Calu3 (cell line): ENCODE data around the gene CCDC192. TPM values are rescaled to one million over a fixed set of nuclear protein-coding genes. Genes with fewer than 3 reads are reported as not detected.
"Not testable (repeated sequence)": the region's sequence is repeated elsewhere in the genome, so short reads cannot be mapped to it uniquely, and the experiment has no call there.

ENCODE experiments used
- BruUV-seq: library from RNA; stranded (reverse); fragments of 400-500 nt; replicated peaks from 2 replicates; lab custom pipeline; 2021; lab: Mats Ljungman, UMichigan
- CTCF ChIA-PET: fragments of 300-600 bp; sonication (Branson Sonifier 250); formaldehyde crosslinking; loops from one replicate; lab custom pipeline; 2022; ENCODE audit warnings: antibody characterized with exemption; lab: Charles Lee
- DNase-seq: peaks from one replicate; pipeline ENCODE4 v3.0.0; 2022
- H3K27ac Mint-ChIP-seq: one replicate; pipeline ENCODE4 v1.8.0; 2022; ENCODE audit warnings: mixed read lengths; ENCODE audit not compliant: unreplicated experiment
- H3K27me3 Mint-ChIP-seq: one replicate; pipeline ENCODE4 v1.8.0; 2022; ENCODE audit warnings: mixed read lengths; ENCODE audit not compliant: unreplicated experiment
- H3K36me3 Mint-ChIP-seq: one replicate; pipeline ENCODE4 v1.8.0; 2022; ENCODE audit warnings: mild to moderate bottlenecking, moderate library complexity, mixed read lengths; ENCODE audit not compliant: insufficient read depth, unreplicated experiment
- H3K4me1 Mint-ChIP-seq: one replicate; pipeline ENCODE4 v1.8.0; 2022; ENCODE audit warnings: mild to moderate bottlenecking, low read depth, mixed read lengths; ENCODE audit not compliant: unreplicated experiment
- H3K4me3 Mint-ChIP-seq: one replicate; pipeline ENCODE4 v1.8.0; 2022; ENCODE audit warnings: mild to moderate bottlenecking, low read depth, moderate library complexity, mixed read lengths; ENCODE audit not compliant: unreplicated experiment
- H3K9me3 Mint-ChIP-seq: one replicate; pipeline ENCODE4 v1.8.0; 2022; ENCODE audit warnings: low read depth, mixed read lengths; ENCODE audit not compliant: unreplicated experiment
- intact Hi-C: fragments of 100-400 bp; cut with micrococcal nuclease; formaldehyde crosslinking; loops from one replicate; pipeline ENCODE4 v1.10.0; 2022; ENCODE audit not compliant: unreplicated experiment
- total RNA-seq: library from RNA; stranded (reverse); gene quantifications from 2 replicates; pipeline ENCODE4 v1.2.3, GENCODE V29; 2022
- TF ChIP-seq, protein P1 (sequence below): fragments of 200-600 bp; IDR thresholded peaks from one replicate; pipeline ENCODE4 v1.8.0; 2022; ENCODE audit warnings: antibody characterized with exemption; ENCODE audit not compliant: unreplicated experiment

The CCDC192 gene
- total RNA-seq, 1 experiment from 2014 or later = 2.5 TPM

DNA sequence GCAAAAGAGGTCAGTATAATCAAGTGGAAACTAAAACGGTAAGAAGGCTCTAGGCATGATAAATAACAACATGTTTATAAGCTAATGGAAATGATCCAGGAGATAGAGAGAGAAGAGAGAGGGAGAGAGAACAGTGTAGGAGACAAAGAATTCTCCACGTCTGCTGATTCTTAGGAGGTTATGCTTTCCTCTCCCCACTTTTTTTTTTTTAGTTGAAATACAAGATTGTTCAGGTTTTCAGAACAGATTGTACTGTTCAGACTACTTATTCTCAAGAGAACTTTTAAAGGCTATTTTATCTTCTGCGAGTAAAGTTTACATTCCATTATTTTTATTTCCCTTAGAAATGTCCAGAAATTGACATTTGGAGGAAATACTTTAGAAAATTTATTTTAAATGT lies 4.0 kb downstream of the CCDC192 start:
- intact Hi-C loops = no loop called here
- TF ChIP-seq, protein P1, sequence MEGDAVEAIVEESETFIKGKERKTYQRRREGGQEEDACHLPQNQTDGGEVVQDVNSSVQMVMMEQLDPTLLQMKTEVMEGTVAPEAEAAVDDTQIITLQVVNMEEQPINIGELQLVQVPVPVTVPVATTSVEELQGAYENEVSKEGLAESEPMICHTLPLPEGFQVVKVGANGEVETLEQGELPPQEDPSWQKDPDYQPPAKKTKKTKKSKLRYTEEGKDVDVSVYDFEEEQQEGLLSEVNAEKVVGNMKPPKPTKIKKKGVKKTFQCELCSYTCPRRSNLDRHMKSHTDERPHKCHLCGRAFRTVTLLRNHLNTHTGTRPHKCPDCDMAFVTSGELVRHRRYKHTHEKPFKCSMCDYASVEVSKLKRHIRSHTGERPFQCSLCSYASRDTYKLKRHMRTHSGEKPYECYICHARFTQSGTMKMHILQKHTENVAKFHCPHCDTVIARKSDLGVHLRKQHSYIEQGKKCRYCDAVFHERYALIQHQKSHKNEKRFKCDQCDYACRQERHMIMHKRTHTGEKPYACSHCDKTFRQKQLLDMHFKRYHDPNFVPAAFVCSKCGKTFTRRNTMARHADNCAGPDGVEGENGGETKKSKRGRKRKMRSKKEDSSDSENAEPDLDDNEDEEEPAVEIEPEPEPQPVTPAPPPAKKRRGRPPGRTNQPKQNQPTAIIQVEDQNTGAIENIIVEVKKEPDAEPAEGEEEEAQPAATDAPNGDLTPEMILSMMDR = no peak
- Mint-ChIP-seq H3K36me3 (no peaks in the 10 kb centered on the region), H3K4me1 (peaks cover 21% of the 10 kb centered on the region), H3K9me3 (no peaks in the 10 kb centered on the region), H3K27me3 (peaks cover 12% of the 10 kb centered on the region), H3K4me3 (no peak overlapping the region), H3K27ac (no peak overlapping the region)
- CTCF ChIA-PET = no interaction called here
- no TSS peak for BruUV-seq
- DNase-seq = no peak

DNA sequence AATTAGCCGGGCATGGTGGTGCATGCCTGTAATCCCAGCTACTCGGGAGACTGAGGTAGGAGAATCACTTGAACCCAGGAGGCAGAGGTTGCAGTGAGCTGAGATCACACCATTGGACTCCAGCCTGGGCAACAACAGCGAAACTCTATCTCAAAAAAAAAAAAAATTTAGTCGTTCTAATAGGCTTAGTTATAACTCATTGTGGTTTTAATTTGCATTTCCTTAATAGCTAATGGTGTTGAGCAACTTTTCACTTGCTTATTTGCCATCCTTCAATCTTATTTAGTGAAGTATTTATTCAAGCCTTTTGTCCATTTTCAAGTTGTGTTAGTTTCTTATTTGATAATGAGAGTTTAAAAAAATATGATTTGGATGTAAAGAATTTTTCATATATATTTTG lies 9.9 kb downstream of the CCDC192 start:
- CTCF ChIA-PET, H3K4me3 Mint-ChIP-seq, H3K36me3 Mint-ChIP-seq, BruUV-seq, intact Hi-C loops, DNase-seq, H3K27me3 Mint-ChIP-seq, H3K9me3 Mint-ChIP-seq, H3K27ac Mint-ChIP-seq: not testable (repeated sequence)
- H3K4me1 Mint-ChIP-seq = peaks cover 25% of the 10 kb centered on the region

DNA sequence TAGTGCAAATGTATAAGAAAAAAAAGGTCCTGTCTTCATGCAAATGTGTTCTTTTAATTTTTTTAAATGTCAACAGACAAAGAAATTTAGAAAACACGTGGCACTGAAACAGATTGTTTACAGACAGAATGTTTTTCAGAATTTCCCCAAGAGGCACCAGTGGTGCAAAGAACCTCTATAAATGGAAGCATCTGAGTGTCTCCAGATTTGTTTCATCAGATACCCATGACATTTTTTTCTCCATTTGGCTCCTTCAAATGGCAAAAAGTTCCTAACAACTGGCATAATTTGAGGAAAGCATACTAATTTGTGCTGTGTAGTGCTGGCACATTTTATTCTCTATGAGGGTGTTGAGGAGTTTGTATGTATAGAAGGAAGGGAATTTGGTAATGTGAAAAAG lies 15.0 kb downstream of the CCDC192 start:
- Mint-ChIP-seq H3K4me1 (peaks cover 18% of the 10 kb centered on the region), H3K27ac (no peak overlapping the region), H3K27me3 (no peaks in the 10 kb centered on the region), H3K4me3 (no peak overlapping the region), H3K36me3 (no peaks in the 10 kb centered on the region), H3K9me3 (peaks cover 14% of the 10 kb centered on the region)
- BruUV-seq = no TSS peak
- TF ChIP-seq, protein P1 = no peak
- CTCF ChIA-PET = no interaction called here
- intact Hi-C loops = no loop called here
- no peak for DNase-seq

GRCh38 chr5:127723571-127723970 lies 20.4 kb downstream of the CCDC192 start:
- CTCF ChIA-PET = no interaction called here
- no peaks in the 10 kb centered on the region for H3K36me3 Mint-ChIP-seq
- peak; percentile 63 for DNase-seq
- TF ChIP-seq, protein P1 = no peak
- H3K4me3 Mint-ChIP-seq = no peak overlapping the region
- no peak overlapping the region for H3K27ac Mint-ChIP-seq
- intact Hi-C loops = loop anchor here (10.0 kb wide), 1 partner anchor 149 kb away; no protein-coding TSS in a partner anchor
- H3K27me3 Mint-ChIP-seq = no peaks in the 10 kb centered on the region
- BruUV-seq = no TSS peak
- peaks cover 14% of the 10 kb centered on the region for H3K9me3 Mint-ChIP-seq
- H3K4me1 Mint-ChIP-seq = peaks cover 22% of the 10 kb centered on the region

DNA sequence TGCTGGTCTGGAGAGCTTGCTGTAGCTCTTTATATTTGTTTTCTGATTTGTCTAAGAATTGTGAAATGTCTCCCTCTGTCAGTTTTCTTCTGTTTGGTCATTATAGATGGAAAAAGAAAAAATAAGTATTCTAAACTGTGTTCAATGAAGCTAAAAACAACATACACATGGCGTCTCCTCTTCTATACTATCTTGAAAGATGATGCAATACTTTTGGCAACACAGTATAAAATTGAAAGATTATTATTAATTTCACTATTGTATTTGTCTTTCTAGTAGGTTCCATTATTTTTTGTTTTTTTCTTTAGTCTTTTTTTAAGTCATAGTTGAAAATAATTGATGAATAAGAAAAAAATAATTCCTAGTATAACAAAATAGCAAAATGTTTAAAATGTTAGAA lies 22.5 kb downstream of the CCDC192 start:
- no peak for DNase-seq
- H3K36me3 Mint-ChIP-seq = no peaks in the 10 kb centered on the region
- BruUV-seq = no TSS peak
- CTCF ChIA-PET = no interaction called here
- peaks cover 11% of the 10 kb centered on the region for H3K9me3 Mint-ChIP-seq
- H3K27ac Mint-ChIP-seq = no peak overlapping the region
- intact Hi-C loops = loop anchor here (10.0 kb wide), 1 partner anchor 151 kb away; no protein-coding TSS in a partner anchor
- H3K27me3 Mint-ChIP-seq = no peaks in the 10 kb centered on the region
- TF ChIP-seq, protein P1 = no peak
- H3K4me3 Mint-ChIP-seq = no peak overlapping the region
- peaks cover 22% of the 10 kb centered on the region for H3K4me1 Mint-ChIP-seq
